Osteoblast (primary cell): ENCODE results near the gene ST6GALNAC5. TPM values are rescaled to one million over a fixed set of nuclear protein-coding genes. Genes with fewer than 3 reads are reported as not detected.
A peak's percentile ranks its signal among the peaks of the same experiment; 100 is the strongest.

Experiments
- DNase-seq: peaks from one replicate; pipeline ENCODE4 v3.0.0; 2011; ENCODE audit warnings: low spot score, mixed read lengths; ENCODE audit not compliant: insufficient read length; ENCODE audit errors: missing footprints
- H2AFZ ChIP-seq: 2 replicates; pipeline ENCODE4 v1.6.0; 2011; ENCODE audit warnings: mild to moderate bottlenecking, low read length
- H3K27ac ChIP-seq: 2 replicates; pipeline ENCODE4 v1.5.1; 2011; ENCODE audit warnings: mild to moderate bottlenecking, low read depth, low read length, moderate library complexity
- H3K27me3 ChIP-seq: 2 replicates; pipeline ENCODE4 v1.6.0; 2012; ENCODE audit warnings: mild to moderate bottlenecking, control low read depth, inconsistent platforms, low read length, moderate library complexity; ENCODE audit not compliant: insufficient read depth
- H3K36me3 ChIP-seq: 2 replicates; pipeline ENCODE4 v1.5.1; 2011; ENCODE audit warnings: mild to moderate bottlenecking, low read length, control low read depth, moderate library complexity; ENCODE audit not compliant: insufficient read depth
- H3K4me1 ChIP-seq: 2 replicates; pipeline ENCODE4 v1.5.1; 2011; ENCODE audit warnings: mild to moderate bottlenecking, low read length, control low read depth, moderate library complexity; ENCODE audit not compliant: insufficient read depth
- H3K4me2 ChIP-seq: 2 replicates; pipeline ENCODE4 v1.6.0; 2011; ENCODE audit warnings: mild to moderate bottlenecking, low read length; ENCODE audit not compliant: insufficient read depth
- H3K4me3 ChIP-seq: fragments of 200-600 bp; sonication (generic); 3 replicates; pipeline ENCODE4 v1.5.1; 2012; ENCODE audit warnings: mild to moderate bottlenecking, low read length, inconsistent platforms; ENCODE audit not compliant: insufficient read depth
- H3K79me2 ChIP-seq: 2 replicates; pipeline ENCODE4 v1.6.0; 2012; ENCODE audit warnings: mild to moderate bottlenecking, low read length, control low read depth, inconsistent platforms; ENCODE audit not compliant: insufficient read depth
- H3K9me3 ChIP-seq: 2 replicates; pipeline ENCODE4 v1.5.1; 2011; ENCODE audit warnings: low read depth, low read length, control low read depth
- H4K20me1 ChIP-seq: 2 replicates; pipeline ENCODE4 v1.6.0; 2012; ENCODE audit warnings: mild to moderate bottlenecking, low read length, control low read depth; ENCODE audit not compliant: insufficient read depth
- total RNA-seq: library from RNA; depleted of rRNA; stranded (reverse); fragments of >200 nt; gene quantifications from 2 replicates; pipeline ENCODE4 v1.2.3, GENCODE V29; 2012
- TF ChIP-seq, protein P1 (sequence below): IDR thresholded peaks from 2 replicates; pipeline ENCODE4 v1.5.1; 2011; ENCODE audit warnings: mild to moderate bottlenecking, low read depth, low read length, moderate library complexity; ENCODE audit errors: extremely low read depth

ST6GALNAC5 gene
- total RNA-seq, 1 donor: 1.1 TPM

DNA sequence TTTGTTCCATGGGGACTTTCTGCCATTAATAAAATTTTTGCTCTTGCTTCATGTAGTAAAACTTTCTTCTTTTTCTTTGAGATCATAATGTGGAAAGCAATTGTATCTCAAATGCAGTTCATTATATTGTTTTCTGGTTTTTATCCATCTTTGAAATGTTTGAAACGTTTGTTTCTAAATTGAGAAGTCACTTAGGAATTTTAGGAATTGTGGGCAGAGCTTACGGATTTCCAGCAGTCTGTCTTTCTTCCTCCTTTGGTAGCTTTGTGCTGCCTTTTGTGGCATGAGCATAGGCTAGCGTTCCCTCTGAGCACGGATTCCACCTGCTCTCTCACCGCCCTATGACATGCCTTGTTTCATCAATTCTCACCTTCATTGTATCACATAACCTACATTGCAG lies 2.9 kb upstream of the ST6GALNAC5 start:
- H3K27ac ChIP-seq: no peak overlapping the region
- H3K36me3 ChIP-seq: no peaks in the 10 kb centered on the region
- no peak overlapping the region for H2AFZ ChIP-seq
- TF ChIP-seq, protein P1, sequence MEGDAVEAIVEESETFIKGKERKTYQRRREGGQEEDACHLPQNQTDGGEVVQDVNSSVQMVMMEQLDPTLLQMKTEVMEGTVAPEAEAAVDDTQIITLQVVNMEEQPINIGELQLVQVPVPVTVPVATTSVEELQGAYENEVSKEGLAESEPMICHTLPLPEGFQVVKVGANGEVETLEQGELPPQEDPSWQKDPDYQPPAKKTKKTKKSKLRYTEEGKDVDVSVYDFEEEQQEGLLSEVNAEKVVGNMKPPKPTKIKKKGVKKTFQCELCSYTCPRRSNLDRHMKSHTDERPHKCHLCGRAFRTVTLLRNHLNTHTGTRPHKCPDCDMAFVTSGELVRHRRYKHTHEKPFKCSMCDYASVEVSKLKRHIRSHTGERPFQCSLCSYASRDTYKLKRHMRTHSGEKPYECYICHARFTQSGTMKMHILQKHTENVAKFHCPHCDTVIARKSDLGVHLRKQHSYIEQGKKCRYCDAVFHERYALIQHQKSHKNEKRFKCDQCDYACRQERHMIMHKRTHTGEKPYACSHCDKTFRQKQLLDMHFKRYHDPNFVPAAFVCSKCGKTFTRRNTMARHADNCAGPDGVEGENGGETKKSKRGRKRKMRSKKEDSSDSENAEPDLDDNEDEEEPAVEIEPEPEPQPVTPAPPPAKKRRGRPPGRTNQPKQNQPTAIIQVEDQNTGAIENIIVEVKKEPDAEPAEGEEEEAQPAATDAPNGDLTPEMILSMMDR: no peak
- H3K9me3 ChIP-seq: no peaks in the 10 kb centered on the region
- H3K4me3 ChIP-seq: no peak overlapping the region
- no peak overlapping the region for H3K4me2 ChIP-seq
- peaks cover 8% of the 10 kb centered on the region for H3K4me1 ChIP-seq
- H3K79me2 ChIP-seq: no peaks in the 10 kb centered on the region
- DNase-seq: peak; percentile 53
- H3K27me3 ChIP-seq: peaks cover 43% of the 10 kb centered on the region
- H4K20me1 ChIP-seq: no peaks in the 10 kb centered on the region

- TF ChIP-seq, protein P1: no peak
These were observed 1.5 kb upstream of the ST6GALNAC5 start for GRCh38 chr1:76865696-76866286.

DNA sequence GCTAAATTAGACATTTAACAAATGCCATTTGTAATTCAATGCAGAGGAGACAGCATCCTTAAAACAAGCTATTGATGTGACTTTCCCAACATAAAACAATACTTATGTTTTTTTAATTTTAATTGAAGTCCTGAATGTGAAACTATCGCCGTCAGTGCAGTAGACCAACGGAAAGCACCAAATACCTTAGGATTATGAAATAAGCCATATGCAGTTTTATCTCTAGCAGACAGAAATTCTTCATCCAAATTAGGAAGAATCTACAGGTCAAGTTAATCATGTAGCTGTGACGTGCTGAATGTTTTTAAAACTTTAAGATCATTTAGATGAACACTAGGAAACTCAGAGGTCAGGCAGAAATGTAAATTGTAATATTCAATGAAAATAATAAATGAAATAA lies 714 bp upstream of the ST6GALNAC5 start:
- H3K9me3 ChIP-seq: no peaks in the 10 kb centered on the region
- H3K79me2 ChIP-seq: no peaks in the 10 kb centered on the region
- no peaks in the 10 kb centered on the region for H3K36me3 ChIP-seq
- no peak overlapping the region for H2AFZ ChIP-seq
- TF ChIP-seq, protein P1: no peak
- H3K27ac ChIP-seq: no peak overlapping the region
- H3K4me2 ChIP-seq: no peak overlapping the region
- H3K4me3 ChIP-seq: no peak overlapping the region
- peaks cover 56% of the 10 kb centered on the region for H3K27me3 ChIP-seq
- H3K4me1 ChIP-seq: peaks cover 8% of the 10 kb centered on the region
- H4K20me1 ChIP-seq: no peaks in the 10 kb centered on the region
- DNase-seq: no peak

More at GRCh38 chr1:76865696-76866286, 1.5 kb upstream of the ST6GALNAC5 start:
- no peak overlapping the region for H3K4me3 ChIP-seq
- H3K27me3 ChIP-seq: peaks cover 53% of the 10 kb centered on the region
- no peak overlapping the region for H3K4me2 ChIP-seq
- no peak overlapping the region for H2AFZ ChIP-seq
- peaks cover 8% of the 10 kb centered on the region for H3K4me1 ChIP-seq
- no peaks in the 10 kb centered on the region for H4K20me1 ChIP-seq
- H3K27ac ChIP-seq: no peak overlapping the region
- no peaks in the 10 kb centered on the region for H3K36me3 ChIP-seq
- H3K79me2 ChIP-seq: no peaks in the 10 kb centered on the region
- no peak for DNase-seq
- no peaks in the 10 kb centered on the region for H3K9me3 ChIP-seq

DNA sequence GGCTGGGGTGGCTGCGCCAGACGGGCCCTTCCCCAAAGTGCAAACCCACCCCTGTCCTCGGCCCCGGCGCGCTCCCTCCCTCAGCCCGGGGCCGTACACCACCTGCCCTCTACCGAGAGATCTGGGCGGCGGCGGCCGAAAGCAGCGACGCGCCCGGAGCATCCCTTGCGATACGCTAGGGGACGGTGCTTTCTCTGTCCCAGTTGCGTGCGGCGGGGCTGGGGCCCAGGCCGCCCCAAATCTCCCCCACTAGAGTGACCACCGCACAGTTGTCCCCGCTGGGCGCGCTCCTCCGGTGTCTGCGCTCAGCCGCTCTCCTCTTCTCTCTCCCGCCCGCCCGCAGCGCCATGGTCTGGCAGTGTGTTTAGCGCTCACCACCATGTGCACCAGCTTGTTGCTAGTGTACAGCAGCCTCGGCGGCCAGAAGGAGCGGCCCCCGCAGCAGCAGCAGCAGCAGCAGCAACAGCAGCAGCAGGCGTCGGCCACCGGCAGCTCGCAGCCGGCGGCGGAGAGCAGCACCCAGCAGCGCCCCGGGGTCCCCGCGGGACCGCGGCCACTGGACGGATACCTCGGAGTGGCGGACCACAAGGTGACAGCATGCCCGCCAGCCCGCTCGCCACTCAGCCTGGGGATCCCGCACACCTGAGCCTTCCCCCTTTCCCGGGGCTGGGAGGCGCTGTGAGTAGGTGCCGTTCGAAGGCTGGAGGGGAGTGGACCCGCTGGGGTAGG lies 1.0 kb downstream of the ST6GALNAC5 start:
- H3K27ac ChIP-seq: no peak overlapping the region
- H4K20me1 ChIP-seq: no peaks in the 10 kb centered on the region
- no peaks in the 10 kb centered on the region for H3K36me3 ChIP-seq
- H3K4me2 ChIP-seq: peak overlapping the region; percentile 79
- no peaks in the 10 kb centered on the region for H3K79me2 ChIP-seq
- peaks cover 8% of the 10 kb centered on the region for H3K4me1 ChIP-seq
- H3K27me3 ChIP-seq: peaks cover 56% of the 10 kb centered on the region
- no peak overlapping the region for H2AFZ ChIP-seq
- H3K9me3 ChIP-seq: no peaks in the 10 kb centered on the region
- peak; percentile 77 for DNase-seq
- peak overlapping the region; percentile 57 for H3K4me3 ChIP-seq
- TF ChIP-seq, protein P1: no peak
